ENCODE measurements around the gene RIC8A. TPM values are rescaled to one million over a fixed set of nuclear protein-coding genes. Genes with fewer than 3 reads are reported as not detected.

RIC8A gene
- total RNA-seq, 4 donors from 2014 or later = 69.0 to 118 (median 101) TPM

DNA sequence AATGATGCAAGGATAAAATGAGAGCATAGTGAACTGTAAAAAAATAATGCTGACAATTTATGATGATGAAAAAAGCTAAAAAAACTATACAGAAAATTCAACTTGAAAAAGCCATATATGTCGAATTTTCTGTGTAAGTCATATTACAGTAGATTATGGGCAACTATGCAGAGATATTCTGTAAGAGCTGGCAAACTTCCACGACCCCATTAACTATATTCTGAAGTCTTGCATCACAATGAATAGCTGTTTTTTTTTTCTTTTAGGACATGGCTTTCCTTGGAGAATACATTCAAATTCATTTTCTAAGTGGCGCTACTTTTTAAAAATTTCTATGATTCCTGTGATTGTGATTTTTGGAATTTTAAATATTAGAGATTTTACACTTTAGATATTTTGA lies 47.7 kb downstream of the RIC8A start:
- no peak for TF ChIP-seq POLR2A (IDR thresholded peaks at IDR 0.05)
- TF ChIP-seq, protein P1, sequence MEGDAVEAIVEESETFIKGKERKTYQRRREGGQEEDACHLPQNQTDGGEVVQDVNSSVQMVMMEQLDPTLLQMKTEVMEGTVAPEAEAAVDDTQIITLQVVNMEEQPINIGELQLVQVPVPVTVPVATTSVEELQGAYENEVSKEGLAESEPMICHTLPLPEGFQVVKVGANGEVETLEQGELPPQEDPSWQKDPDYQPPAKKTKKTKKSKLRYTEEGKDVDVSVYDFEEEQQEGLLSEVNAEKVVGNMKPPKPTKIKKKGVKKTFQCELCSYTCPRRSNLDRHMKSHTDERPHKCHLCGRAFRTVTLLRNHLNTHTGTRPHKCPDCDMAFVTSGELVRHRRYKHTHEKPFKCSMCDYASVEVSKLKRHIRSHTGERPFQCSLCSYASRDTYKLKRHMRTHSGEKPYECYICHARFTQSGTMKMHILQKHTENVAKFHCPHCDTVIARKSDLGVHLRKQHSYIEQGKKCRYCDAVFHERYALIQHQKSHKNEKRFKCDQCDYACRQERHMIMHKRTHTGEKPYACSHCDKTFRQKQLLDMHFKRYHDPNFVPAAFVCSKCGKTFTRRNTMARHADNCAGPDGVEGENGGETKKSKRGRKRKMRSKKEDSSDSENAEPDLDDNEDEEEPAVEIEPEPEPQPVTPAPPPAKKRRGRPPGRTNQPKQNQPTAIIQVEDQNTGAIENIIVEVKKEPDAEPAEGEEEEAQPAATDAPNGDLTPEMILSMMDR (IDR thresholded peaks at IDR 0.05) = no peak
- no peak for TF ChIP-seq EP300 (IDR thresholded peaks at IDR 0.05)
- peaks cover 0 to 9% (median 0%) of the 10 kb centered on the region in 4 donors for H3K4me1 ChIP-seq
- H3K27ac ChIP-seq = no peak overlapping the region
- H3K9me3 ChIP-seq = no peaks in the 10 kb centered on the region
- DNase-seq (ENCODE audit: low spot score in 2 of 2) = no peak
- whole genome bisulfite sequencing, 2 donors = 37 to 46% methylated on average over 3 of the region's 3 CpGs
- H3K27me3 ChIP-seq = no peaks in the 10 kb centered on the region
- peaks cover 0 to 37% (median 8%) of the 10 kb centered on the region in 3 donors for H3K36me3 ChIP-seq
- H3K4me3 ChIP-seq = no peak overlapping the region

DNA sequence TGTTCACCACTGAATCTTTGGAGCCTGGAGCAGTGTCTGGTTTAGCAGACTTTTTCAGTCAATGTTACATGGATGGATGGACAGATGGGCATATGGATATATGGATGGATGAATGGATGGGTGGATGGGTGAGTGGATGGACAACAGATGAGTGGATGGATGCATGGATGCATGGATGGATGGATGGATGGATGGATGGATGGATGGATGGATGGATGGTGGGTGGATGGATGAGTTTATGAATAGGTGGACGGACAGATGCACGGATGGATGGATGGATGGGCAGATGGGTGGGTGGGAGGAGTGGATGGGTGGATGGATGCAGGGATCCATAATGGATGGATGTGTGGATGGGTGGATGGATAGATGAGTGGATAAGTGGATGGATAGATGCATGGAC lies 48.3 kb downstream of the RIC8A start:
- Histone ChIP-seq H3K27ac (no peak overlapping the region), H3K4me3 (no peak overlapping the region), H3K9me3 (no peaks in the 10 kb centered on the region), H3K36me3 (peaks cover 0 to 31% (median 8%) of the 10 kb centered on the region in 3 donors), H3K27me3 (no peaks in the 10 kb centered on the region), H3K4me1 (peaks cover 0 to 3% (median 0%) of the 10 kb centered on the region in 4 donors)
- WGBS, 2 donors = 93% methylated on average over 2 of the region's 2 CpGs
- no peak for DNase-seq (ENCODE audit: low spot score in 2 of 2)
- TF ChIP-seq POLR2A (IDR thresholded peaks at IDR 0.05) (no peak), EP300 (IDR thresholded peaks at IDR 0.05) (no peak)
- TF ChIP-seq, protein P1 (IDR thresholded peaks at IDR 0.05) = no peak

DNA sequence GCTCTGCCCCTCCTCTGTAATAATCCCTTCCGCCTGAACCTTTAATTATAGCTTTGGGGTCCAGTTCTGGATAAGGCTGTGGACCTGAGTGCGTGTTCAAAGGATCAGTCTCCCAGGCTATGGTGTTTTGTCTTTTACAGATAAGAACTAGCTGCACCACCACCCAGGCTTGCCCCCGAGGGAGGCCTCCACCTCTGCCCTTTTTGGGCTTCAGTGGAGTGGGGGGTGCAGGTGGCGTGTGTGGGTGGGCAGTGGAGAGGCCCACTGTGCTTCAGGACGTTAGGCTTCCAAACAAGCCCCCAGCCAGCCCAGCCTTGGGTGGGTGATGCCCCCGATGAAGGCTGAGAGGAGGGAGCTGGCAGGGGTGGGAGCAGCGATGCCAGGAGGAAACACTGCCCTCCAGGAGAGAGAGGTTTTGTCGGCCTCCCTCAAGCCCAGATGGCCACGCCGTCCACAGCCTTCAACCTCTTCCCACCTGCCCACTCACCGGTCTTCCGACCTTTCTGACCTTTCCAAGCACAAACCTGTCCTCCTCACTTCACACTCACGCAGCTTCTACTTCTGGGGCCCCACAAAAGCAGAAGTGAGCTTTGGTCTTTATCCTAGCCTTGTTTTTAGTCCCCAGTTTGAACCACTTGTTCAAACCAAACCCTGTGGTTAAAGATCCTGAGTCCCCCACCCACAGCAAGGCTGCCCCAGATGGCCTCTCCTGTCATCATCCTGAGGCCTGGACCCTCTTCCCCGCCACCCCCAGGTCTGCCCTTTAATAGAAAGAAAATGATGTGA lies 49.6 kb downstream of the RIC8A start:
- Histone ChIP-seq H3K27ac (no peak overlapping the region), H3K9me3 (no peaks in the 10 kb centered on the region), H3K4me1 (no peaks in the 10 kb centered on the region), H3K36me3 (peaks cover 0 to 18% (median 0%) of the 10 kb centered on the region in 3 donors), H3K27me3 (no peaks in the 10 kb centered on the region), H3K4me3 (no peak overlapping the region)
- TF ChIP-seq POLR2A (IDR thresholded peaks at IDR 0.05) = no peak
- TF ChIP-seq, protein P1 (IDR thresholded peaks at IDR 0.05) = no peak
- TF ChIP-seq EP300 (IDR thresholded peaks at IDR 0.05) = no peak
- no peak for DNase-seq (ENCODE audit: low spot score in 2 of 2)
- WGBS, 2 donors = 71 to 78% methylated on average over 14 of the region's 14 CpGs

DNA sequence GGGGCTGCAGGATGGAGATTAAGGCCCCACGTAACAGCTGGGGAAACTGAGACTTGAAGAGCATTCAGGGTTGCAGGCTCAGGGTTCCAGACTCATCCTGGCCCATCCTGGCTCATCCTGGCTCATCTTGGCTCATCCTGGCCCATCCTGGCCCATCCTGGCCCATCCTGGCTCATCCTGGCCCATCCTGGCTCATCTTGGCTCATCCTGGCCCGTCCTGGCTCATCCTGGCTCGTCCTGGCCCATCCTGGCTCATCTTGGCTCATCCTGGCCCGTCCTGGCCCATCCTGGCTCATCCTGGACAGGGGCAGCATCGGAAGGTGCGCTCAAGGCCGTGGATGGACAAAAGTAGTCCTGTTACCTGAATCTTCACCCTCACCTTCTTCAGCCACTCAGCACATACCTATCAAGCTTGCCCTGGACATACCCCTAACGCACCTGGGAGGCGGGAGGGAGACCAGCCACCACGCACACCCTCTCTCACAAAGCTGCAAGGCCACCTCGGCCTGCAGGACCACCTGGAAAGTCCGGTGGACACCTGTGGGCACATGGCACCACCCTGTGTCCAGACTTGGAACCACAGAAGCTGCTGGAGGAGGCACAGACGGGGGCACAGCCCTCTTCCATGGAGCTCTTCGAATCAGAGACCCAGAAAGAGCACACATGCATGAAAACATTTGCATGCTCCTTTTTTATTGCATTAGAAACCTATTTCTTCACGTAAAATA lies 50.4 kb downstream of the RIC8A start:
- DNase-seq (ENCODE audit: low spot score in 2 of 2) = no peak
- Histone ChIP-seq H3K36me3 (peaks cover 0 to 10% (median 0%) of the 10 kb centered on the region in 3 donors), H3K4me1 (no peaks in the 10 kb centered on the region), H3K9me3 (no peaks in the 10 kb centered on the region), H3K4me3 (no peak overlapping the region), H3K27me3 (no peaks in the 10 kb centered on the region), H3K27ac (no peak overlapping the region)
- 77 to 78% methylated on average over 14 to 15 of the region's 15 CpGs for WGBS, 2 donors
- TF ChIP-seq, protein P1 (IDR thresholded peaks at IDR 0.05) = no peak
- no peak for TF ChIP-seq POLR2A (IDR thresholded peaks at IDR 0.05)
- no peak for TF ChIP-seq EP300 (IDR thresholded peaks at IDR 0.05)

DNA sequence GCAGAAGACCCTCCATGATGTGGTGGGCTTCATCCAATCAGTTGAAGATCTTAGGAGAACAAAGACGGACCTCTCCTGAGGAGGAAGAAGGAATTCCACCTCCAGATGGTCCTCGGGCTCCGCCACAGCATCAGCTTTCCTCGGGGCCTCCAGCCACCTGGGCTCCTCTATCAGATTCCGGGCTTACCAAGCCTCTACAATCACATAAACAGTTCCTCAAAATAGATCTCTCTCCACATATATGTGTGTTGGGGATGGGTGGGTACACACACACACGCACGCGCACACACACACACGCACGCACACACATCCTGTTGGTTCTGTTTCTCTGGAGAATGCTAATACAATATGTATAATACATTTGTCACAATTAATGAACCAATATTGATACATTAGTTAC lies 51.9 kb downstream of the RIC8A start:
- DNase-seq (ENCODE audit: low spot score in 2 of 2) = no peak
- no peaks in the 10 kb centered on the region for H3K36me3 ChIP-seq
- no peaks in the 10 kb centered on the region for H3K4me1 ChIP-seq
- WGBS, 2 donors = 81% methylated on average over 10 of the region's 10 CpGs
- H3K27ac ChIP-seq = no peak overlapping the region
- H3K27me3 ChIP-seq = no peaks in the 10 kb centered on the region
- no peaks in the 10 kb centered on the region for H3K9me3 ChIP-seq
- H3K4me3 ChIP-seq = no peak overlapping the region
- TF ChIP-seq POLR2A (IDR thresholded peaks at IDR 0.05) (no peak), EP300 (IDR thresholded peaks at IDR 0.05) (no peak)
- TF ChIP-seq, protein P1 (IDR thresholded peaks at IDR 0.05) = no peak
